HFFc6 (cell line): ENCODE data around the gene ACKR3. TPM values are rescaled to one million over a fixed set of nuclear protein-coding genes. Genes with fewer than 3 reads are reported as not detected.

Experiments
- DNase-seq: peaks from one replicate; pipeline ENCODE4 v3.0.0-alpha.2; 2018
- H3K27ac Mint-ChIP-seq: 2 replicates; pipeline ENCODE4 v1.8.0; 2020; ENCODE audit warnings: mild to moderate bottlenecking, mixed read lengths
- H3K27me3 Mint-ChIP-seq: 2 replicates; pipeline ENCODE4 v1.8.0; 2021; ENCODE audit warnings: mild to moderate bottlenecking, moderate library complexity, mixed read lengths; ENCODE audit not compliant: insufficient read depth
- H3K36me3 Mint-ChIP-seq: 2 replicates; pipeline ENCODE4 v1.8.0; 2021; ENCODE audit warnings: low read depth, mixed read lengths
- H3K4me1 Mint-ChIP-seq: 2 replicates; pipeline ENCODE4 v1.8.0; 2020; ENCODE audit warnings: low read depth, mixed read lengths
- H3K4me3 Mint-ChIP-seq: 2 replicates; pipeline ENCODE4 v1.8.0; 2020; ENCODE audit warnings: mild to moderate bottlenecking, moderate library complexity, mixed read lengths
- H3K9me3 Mint-ChIP-seq: 2 replicates; pipeline ENCODE4 v1.8.0; 2020; ENCODE audit warnings: mild to moderate bottlenecking, mixed read lengths
- total RNA-seq, 6 experiments: library from RNA; stranded (reverse); fragmentation: NEBNext Ultra II Directional; extraction: Animal tissue kit (Norgen Biotek cat#: 25700); gene quantifications; 2 replicates in 1 of 6; 3 replicates in 5 of 6; pipeline ENCODE4 v1.2.3, GENCODE V29; 2021
- TF ChIP-seq, protein P1 (sequence below): fragments of 200-600 bp; sonication (generic); IDR thresholded peaks from 2 replicates; pipeline ENCODE4 v1.5.0; 2021; ENCODE audit warnings: antibody characterized with exemption, mild to moderate bottlenecking

ACKR3 gene
- total RNA-seq, 6 experiments from 2014 or later: 0.12 TPM; not detected in 5

DNA sequence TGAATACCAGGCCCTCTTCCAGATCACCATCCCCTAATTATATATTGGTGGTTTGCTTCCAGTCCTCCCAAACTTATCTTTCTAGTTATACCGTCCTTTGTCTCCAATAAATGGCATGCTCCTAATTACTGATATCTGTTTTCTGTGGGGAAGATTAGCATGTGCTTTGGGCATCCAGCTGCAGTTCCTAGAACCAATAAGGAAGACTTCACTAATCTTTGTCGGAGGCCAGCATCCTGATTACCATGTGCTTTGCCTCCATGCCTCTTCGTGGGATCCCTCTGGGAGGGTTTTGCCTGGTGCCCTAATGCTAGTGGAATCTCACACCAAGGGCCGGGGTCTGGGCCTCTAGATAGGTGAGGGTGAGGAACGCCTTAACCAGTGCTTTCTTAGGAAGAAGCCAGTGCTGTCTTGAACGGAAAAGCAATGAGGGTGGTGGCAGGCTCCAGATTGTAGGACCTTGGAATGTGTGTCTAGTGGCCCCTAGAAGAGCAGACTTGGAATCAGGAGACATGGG is 47.7 kb downstream of the ACKR3 start:
- Mint-ChIP-seq H3K27ac (no peak overlapping the region), H3K4me1 (no peaks in the 10 kb centered on the region), H3K27me3 (peaks cover 34% of the 10 kb centered on the region), H3K9me3 (peaks cover 13% of the 10 kb centered on the region; the same call in 1 of the 2 replicates), H3K36me3 (no peaks in the 10 kb centered on the region; the same call in 1 of the 2 replicates), H3K4me3 (no peak overlapping the region)
- DNase-seq: no peak
- TF ChIP-seq, protein P1, sequence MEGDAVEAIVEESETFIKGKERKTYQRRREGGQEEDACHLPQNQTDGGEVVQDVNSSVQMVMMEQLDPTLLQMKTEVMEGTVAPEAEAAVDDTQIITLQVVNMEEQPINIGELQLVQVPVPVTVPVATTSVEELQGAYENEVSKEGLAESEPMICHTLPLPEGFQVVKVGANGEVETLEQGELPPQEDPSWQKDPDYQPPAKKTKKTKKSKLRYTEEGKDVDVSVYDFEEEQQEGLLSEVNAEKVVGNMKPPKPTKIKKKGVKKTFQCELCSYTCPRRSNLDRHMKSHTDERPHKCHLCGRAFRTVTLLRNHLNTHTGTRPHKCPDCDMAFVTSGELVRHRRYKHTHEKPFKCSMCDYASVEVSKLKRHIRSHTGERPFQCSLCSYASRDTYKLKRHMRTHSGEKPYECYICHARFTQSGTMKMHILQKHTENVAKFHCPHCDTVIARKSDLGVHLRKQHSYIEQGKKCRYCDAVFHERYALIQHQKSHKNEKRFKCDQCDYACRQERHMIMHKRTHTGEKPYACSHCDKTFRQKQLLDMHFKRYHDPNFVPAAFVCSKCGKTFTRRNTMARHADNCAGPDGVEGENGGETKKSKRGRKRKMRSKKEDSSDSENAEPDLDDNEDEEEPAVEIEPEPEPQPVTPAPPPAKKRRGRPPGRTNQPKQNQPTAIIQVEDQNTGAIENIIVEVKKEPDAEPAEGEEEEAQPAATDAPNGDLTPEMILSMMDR: no peak

DNA sequence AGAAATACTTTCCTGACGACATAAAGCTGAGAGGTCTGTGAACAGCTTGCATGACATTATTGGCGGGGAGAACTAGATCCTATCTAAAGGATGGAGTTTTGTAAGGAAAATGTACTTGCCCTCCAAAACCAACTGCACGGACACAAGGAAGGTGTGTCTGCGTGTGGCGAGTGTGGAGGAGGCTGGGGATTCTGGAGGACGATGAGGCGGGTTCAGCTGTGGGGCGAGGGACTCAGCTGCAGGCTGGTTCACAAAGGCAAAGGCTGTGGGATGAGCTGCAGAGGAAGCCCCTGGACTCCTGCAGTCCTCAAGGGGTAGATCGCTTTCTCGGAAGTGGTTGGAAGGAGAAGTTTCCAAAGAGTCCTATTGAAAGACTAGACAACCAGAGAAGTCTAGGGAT is 48.2 kb downstream of the ACKR3 start:
- H3K36me3 Mint-ChIP-seq: no peaks in the 10 kb centered on the region; the same call in 1 of the 2 replicates
- no peak overlapping the region for H3K27ac Mint-ChIP-seq
- peaks cover 13% of the 10 kb centered on the region; the same call in 1 of the 2 replicates for H3K9me3 Mint-ChIP-seq
- DNase-seq: no peak
- H3K27me3 Mint-ChIP-seq: peaks cover 30% of the 10 kb centered on the region
- H3K4me3 Mint-ChIP-seq: no peak overlapping the region
- H3K4me1 Mint-ChIP-seq: no peaks in the 10 kb centered on the region
- TF ChIP-seq, protein P1: no peak

DNA sequence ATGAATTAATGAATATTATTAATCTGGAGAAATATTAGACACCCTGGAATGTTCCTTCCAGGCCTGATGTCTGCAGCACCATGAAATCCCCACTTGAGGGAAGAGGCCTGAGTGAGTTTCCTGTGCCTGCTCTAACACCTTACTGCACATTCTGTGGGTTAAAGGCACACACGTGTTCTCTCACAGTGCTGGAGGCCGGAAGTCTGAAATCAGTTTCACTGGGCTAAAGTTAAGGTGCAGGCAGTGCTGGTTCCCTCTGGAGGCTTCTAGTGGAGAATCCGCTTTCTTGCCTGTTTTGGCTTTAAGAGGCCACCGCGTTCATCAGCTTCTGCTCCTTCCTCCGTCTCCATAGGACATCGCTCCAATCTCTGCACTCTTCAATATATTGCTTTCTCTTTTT is 48.7 kb downstream of the ACKR3 start:
- H3K27ac Mint-ChIP-seq: no peak overlapping the region
- H3K4me3 Mint-ChIP-seq: no peak overlapping the region
- peaks cover 29% of the 10 kb centered on the region for H3K27me3 Mint-ChIP-seq
- H3K4me1 Mint-ChIP-seq: no peaks in the 10 kb centered on the region
- TF ChIP-seq, protein P1: no peak
- peaks cover 13% of the 10 kb centered on the region; the same call in 1 of the 2 replicates for H3K9me3 Mint-ChIP-seq
- no peak for DNase-seq
- no peaks in the 10 kb centered on the region; the same call in 1 of the 2 replicates for H3K36me3 Mint-ChIP-seq

DNA sequence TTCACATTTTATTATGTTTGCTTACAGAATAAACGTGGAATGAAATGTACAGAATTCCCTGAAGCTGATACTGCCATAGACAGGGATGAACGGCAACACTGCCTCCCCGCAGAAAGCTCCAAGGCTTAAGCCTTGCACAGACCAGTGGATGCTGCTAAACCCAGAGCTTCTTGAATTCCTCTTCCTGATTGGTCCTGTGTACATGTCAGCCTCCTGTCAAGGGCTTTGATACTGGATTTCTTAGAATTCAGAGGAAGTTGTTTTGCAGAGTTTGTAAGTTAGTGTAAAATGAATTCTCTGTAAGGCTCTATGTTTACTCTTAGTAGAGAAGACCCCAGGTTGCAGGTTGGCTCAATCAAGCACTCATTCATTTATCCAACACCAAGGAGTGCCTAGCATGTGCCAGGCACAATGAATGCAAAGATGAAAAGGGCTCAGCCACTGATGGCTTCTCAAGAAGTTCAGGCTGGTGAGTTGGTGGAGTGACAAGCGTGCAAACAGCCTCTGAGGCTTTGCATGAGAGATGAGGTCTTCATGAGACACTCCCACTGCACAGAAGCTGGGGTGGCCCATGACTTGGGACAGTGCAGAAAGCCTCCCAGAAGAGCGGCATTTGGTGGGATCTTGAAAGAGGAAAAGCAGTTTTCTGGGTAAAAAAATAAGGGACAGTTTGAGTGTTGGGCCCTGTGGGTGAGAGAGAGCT is 50.4 kb downstream of the ACKR3 start:
- TF ChIP-seq, protein P1: no peak
- peaks cover 24% of the 10 kb centered on the region for H3K27me3 Mint-ChIP-seq

DNA sequence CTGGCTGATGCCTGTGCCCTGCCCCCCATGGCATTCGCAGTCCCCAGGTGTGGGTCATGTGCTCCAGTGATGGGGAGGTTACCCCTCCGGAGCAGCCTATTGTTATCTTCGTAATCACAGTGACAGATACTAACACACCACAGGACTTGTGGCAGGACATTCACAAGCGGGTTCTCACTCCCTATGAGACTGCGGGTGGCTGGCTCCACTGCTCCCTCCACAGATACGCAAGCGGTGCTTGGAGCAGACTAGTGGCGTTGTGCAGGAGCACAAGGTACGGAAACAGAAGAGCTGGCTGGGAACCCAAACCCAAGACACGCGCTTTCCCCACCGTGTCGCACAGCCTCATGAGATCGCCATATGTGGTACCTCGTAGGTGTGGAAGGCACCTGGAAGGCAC is 52.2 kb downstream of the ACKR3 start:
- no peak overlapping the region for H3K4me3 Mint-ChIP-seq
- no peak for DNase-seq
- peaks cover 10% of the 10 kb centered on the region; the same call in 1 of the 2 replicates for H3K9me3 Mint-ChIP-seq
- H3K27me3 Mint-ChIP-seq: peaks cover 24% of the 10 kb centered on the region
- H3K36me3 Mint-ChIP-seq: no peaks in the 10 kb centered on the region
- H3K27ac Mint-ChIP-seq: no peak overlapping the region
- no peaks in the 10 kb centered on the region for H3K4me1 Mint-ChIP-seq
- TF ChIP-seq, protein P1: no peak

More for the DNA sequence above, 50.4 kb downstream of the ACKR3 start:
- H3K27ac Mint-ChIP-seq: no peak overlapping the region
- H3K9me3 Mint-ChIP-seq: peaks cover 11% of the 10 kb centered on the region; the same call in 1 of the 2 replicates
- no peaks in the 10 kb centered on the region for H3K36me3 Mint-ChIP-seq
- no peak overlapping the region for H3K4me3 Mint-ChIP-seq
- no peak for DNase-seq
- no peaks in the 10 kb centered on the region for H3K4me1 Mint-ChIP-seq
